RWPE2 (cell line): ENCODE data around the gene CDKL4.

Experiments
- ATAC-seq: fragments of 200-7000 bp; cut with Tn5 transposase; 3 replicates; pipeline ENCODE4 v1.9.1; 2021; ENCODE audit warnings: low read depth
- DNase-seq: peaks from one replicate; pipeline ENCODE4 v3.0.0-alpha.2; 2020; ENCODE audit warnings: low spot score
- H3K27ac ChIP-seq: fragments of 450-650 bp; 2 replicates; pipeline ENCODE4 v1.5.1; 2017; ENCODE audit warnings: mild to moderate bottlenecking; ENCODE audit not compliant: poor library complexity, severe bottlenecking
- H3K27me3 ChIP-seq: fragments of 250-450 bp; sonication (Bioruptor Pico); 2 replicates; pipeline ENCODE4 v1.5.1; 2021; ENCODE audit warnings: mild to moderate bottlenecking, moderate library complexity; ENCODE audit not compliant: insufficient read depth, poor library complexity, severe bottlenecking
- H3K36me3 ChIP-seq: fragments of 250-450 bp; sonication (Bioruptor Pico); 2 replicates; pipeline ENCODE4 v1.5.1; 2020; ENCODE audit warnings: low read depth, mild to moderate bottlenecking, moderate library complexity
- H3K4me1 ChIP-seq: fragments of 250-450 bp; sonication (Bioruptor Pico); 2 replicates; pipeline ENCODE4 v1.5.1; 2021; ENCODE audit warnings: mild to moderate bottlenecking, moderate library complexity; ENCODE audit not compliant: insufficient read depth, poor library complexity, severe bottlenecking
- H3K4me3 ChIP-seq: fragments of 250-450 bp; sonication (Bioruptor Pico); 2 replicates; pipeline ENCODE4 v1.5.1; 2021; ENCODE audit warnings: mild to moderate bottlenecking, moderate library complexity; ENCODE audit not compliant: severe bottlenecking
- H3K9me3 ChIP-seq: fragments of 250-450 bp; sonication (Bioruptor Pico); 2 replicates; pipeline ENCODE4 v1.5.1; 2021; ENCODE audit warnings: mild to moderate bottlenecking, moderate library complexity; ENCODE audit not compliant: severe bottlenecking
- TF ChIP-seq, protein P1 (sequence below): fragments of 450-650 bp; IDR thresholded peaks from one replicate; pipeline ENCODE4 v1.5.1; 2017; ENCODE audit warnings: mild to moderate bottlenecking, moderate library complexity; ENCODE audit not compliant: poor library complexity, severe bottlenecking

Gene CDKL4

DNA sequence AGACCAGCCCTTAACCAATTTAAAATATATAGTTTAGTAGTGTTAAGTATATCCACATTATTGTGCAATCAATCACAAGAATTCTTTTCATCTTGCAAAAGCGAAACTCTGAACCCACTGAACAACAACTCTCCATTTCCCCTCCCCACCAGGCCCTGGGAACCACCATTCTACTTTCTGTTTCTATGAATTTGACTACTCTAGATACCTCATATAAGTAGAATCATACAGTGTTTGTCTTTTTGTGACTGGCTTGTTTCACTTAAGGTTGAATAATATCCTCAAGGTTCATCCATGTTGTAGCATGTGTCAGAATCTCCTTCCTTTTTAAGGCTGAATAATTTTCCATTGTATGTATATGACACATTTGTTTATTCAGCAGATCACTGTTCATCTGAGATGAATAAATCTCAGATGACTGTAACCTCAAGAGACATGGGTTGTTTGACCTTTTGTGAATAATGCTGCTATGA is 114.8 kb downstream of the CDKL4 start:
- Histone ChIP-seq H3K4me1 (peaks cover 5% of the 10 kb centered on the region), H3K36me3 (no peaks in the 10 kb centered on the region), H3K27ac (no peak overlapping the region), H3K4me3 (no peak overlapping the region), H3K9me3 (no peaks in the 10 kb centered on the region), H3K27me3 (no peaks in the 10 kb centered on the region)
- TF ChIP-seq, protein P1, sequence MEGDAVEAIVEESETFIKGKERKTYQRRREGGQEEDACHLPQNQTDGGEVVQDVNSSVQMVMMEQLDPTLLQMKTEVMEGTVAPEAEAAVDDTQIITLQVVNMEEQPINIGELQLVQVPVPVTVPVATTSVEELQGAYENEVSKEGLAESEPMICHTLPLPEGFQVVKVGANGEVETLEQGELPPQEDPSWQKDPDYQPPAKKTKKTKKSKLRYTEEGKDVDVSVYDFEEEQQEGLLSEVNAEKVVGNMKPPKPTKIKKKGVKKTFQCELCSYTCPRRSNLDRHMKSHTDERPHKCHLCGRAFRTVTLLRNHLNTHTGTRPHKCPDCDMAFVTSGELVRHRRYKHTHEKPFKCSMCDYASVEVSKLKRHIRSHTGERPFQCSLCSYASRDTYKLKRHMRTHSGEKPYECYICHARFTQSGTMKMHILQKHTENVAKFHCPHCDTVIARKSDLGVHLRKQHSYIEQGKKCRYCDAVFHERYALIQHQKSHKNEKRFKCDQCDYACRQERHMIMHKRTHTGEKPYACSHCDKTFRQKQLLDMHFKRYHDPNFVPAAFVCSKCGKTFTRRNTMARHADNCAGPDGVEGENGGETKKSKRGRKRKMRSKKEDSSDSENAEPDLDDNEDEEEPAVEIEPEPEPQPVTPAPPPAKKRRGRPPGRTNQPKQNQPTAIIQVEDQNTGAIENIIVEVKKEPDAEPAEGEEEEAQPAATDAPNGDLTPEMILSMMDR = no peak
- no peak for ATAC-seq
- no peak for DNase-seq

DNA sequence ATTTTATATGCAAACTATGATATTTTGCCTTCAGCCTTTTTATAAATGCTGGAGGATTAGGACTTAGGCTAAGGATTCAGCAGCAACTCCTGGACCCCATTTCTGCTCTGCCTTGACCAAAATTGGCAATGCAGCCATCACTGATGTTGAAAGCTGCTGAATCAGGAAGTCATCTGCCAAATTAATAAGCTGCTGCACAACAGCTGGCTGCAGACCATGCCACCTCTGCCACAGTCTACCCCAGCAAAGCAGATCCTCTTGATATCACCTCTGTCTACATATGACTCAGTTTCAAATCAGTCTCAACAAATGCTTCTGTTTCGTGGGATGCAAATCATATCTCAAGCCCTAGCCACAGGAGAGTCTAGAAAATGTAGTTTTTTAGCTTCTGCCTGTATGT is 115.8 kb downstream of the CDKL4 start:
- H3K4me1 ChIP-seq = peaks cover 5% of the 10 kb centered on the region
- no peak overlapping the region for H3K4me3 ChIP-seq
- no peaks in the 10 kb centered on the region for H3K27me3 ChIP-seq
- no peaks in the 10 kb centered on the region for H3K36me3 ChIP-seq
- no peak overlapping the region for H3K27ac ChIP-seq
- H3K9me3 ChIP-seq = no peaks in the 10 kb centered on the region
- no peak for DNase-seq
- ATAC-seq = no peak
- TF ChIP-seq, protein P1 = no peak
